ENCODE data around the gene MVB12A. TPM values are rescaled to one million over a fixed set of nuclear protein-coding genes. Genes with fewer than 3 reads are reported as not detected.

MVB12A gene
- total and polyA plus RNA-seq, 2 of the 8 experiments (the other 6 are each of a cell fraction or from before 2014, with no cell fraction given) = 37.9 to 76.6 TPM

GRCh38 chr19:17419621-17420474 is at the start of gene MVB12A (continued):
- TF ChIP-seq, protein P1, sequence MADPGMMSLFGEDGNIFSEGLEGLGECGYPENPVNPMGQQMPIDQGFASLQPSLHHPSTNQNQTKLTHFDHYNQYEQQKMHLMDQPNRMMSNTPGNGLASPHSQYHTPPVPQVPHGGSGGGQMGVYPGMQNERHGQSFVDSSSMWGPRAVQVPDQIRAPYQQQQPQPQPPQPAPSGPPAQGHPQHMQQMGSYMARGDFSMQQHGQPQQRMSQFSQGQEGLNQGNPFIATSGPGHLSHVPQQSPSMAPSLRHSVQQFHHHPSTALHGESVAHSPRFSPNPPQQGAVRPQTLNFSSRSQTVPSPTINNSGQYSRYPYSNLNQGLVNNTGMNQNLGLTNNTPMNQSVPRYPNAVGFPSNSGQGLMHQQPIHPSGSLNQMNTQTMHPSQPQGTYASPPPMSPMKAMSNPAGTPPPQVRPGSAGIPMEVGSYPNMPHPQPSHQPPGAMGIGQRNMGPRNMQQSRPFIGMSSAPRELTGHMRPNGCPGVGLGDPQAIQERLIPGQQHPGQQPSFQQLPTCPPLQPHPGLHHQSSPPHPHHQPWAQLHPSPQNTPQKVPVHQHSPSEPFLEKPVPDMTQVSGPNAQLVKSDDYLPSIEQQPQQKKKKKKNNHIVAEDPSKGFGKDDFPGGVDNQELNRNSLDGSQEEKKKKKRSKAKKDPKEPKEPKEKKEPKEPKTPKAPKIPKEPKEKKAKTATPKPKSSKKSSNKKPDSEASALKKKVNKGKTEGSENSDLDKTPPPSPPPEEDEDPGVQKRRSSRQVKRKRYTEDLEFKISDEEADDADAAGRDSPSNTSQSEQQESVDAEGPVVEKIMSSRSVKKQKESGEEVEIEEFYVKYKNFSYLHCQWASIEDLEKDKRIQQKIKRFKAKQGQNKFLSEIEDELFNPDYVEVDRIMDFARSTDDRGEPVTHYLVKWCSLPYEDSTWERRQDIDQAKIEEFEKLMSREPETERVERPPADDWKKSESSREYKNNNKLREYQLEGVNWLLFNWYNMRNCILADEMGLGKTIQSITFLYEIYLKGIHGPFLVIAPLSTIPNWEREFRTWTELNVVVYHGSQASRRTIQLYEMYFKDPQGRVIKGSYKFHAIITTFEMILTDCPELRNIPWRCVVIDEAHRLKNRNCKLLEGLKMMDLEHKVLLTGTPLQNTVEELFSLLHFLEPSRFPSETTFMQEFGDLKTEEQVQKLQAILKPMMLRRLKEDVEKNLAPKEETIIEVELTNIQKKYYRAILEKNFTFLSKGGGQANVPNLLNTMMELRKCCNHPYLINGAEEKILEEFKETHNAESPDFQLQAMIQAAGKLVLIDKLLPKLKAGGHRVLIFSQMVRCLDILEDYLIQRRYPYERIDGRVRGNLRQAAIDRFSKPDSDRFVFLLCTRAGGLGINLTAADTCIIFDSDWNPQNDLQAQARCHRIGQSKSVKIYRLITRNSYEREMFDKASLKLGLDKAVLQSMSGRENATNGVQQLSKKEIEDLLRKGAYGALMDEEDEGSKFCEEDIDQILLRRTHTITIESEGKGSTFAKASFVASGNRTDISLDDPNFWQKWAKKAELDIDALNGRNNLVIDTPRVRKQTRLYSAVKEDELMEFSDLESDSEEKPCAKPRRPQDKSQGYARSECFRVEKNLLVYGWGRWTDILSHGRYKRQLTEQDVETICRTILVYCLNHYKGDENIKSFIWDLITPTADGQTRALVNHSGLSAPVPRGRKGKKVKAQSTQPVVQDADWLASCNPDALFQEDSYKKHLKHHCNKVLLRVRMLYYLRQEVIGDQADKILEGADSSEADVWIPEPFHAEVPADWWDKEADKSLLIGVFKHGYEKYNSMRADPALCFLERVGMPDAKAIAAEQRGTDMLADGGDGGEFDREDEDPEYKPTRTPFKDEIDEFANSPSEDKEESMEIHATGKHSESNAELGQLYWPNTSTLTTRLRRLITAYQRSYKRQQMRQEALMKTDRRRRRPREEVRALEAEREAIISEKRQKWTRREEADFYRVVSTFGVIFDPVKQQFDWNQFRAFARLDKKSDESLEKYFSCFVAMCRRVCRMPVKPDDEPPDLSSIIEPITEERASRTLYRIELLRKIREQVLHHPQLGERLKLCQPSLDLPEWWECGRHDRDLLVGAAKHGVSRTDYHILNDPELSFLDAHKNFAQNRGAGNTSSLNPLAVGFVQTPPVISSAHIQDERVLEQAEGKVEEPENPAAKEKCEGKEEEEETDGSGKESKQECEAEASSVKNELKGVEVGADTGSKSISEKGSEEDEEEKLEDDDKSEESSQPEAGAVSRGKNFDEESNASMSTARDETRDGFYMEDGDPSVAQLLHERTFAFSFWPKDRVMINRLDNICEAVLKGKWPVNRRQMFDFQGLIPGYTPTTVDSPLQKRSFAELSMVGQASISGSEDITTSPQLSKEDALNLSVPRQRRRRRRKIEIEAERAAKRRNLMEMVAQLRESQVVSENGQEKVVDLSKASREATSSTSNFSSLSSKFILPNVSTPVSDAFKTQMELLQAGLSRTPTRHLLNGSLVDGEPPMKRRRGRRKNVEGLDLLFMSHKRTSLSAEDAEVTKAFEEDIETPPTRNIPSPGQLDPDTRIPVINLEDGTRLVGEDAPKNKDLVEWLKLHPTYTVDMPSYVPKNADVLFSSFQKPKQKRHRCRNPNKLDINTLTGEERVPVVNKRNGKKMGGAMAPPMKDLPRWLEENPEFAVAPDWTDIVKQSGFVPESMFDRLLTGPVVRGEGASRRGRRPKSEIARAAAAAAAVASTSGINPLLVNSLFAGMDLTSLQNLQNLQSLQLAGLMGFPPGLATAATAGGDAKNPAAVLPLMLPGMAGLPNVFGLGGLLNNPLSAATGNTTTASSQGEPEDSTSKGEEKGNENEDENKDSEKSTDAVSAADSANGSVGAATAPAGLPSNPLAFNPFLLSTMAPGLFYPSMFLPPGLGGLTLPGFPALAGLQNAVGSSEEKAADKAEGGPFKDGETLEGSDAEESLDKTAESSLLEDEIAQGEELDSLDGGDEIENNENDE (IDR thresholded peaks at IDR 0.05; ENCODE audit: insufficient replicate concordance, low read length) = no peak
- TF ChIP-seq, protein P2, sequence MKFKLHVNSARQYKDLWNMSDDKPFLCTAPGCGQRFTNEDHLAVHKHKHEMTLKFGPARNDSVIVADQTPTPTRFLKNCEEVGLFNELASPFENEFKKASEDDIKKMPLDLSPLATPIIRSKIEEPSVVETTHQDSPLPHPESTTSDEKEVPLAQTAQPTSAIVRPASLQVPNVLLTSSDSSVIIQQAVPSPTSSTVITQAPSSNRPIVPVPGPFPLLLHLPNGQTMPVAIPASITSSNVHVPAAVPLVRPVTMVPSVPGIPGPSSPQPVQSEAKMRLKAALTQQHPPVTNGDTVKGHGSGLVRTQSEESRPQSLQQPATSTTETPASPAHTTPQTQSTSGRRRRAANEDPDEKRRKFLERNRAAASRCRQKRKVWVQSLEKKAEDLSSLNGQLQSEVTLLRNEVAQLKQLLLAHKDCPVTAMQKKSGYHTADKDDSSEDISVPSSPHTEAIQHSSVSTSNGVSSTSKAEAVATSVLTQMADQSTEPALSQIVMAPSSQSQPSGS (IDR thresholded peaks at IDR 0.05; ENCODE audit: low read length) = peak; percentile 60; the same call in 1 of the 2 replicates
- TF ChIP-seq SP1 (IDR thresholded peaks at IDR 0.05; ENCODE audit: low read depth, low read length) = peak; percentile 32; the same call in 1 of the 2 replicates
- TF ChIP-seq TBP (IDR thresholded peaks at IDR 0.05; ENCODE audit: low read depth, low read length) = peak; percentile 75; the same call in 1 of the 2 replicates
- no peak for TF ChIP-seq HDAC6 (IDR thresholded peaks at IDR 0.05; ENCODE audit: low read depth, low read length)
- peak; percentile 56 for TF ChIP-seq SIX5 (IDR thresholded peaks at IDR 0.05; ENCODE audit: low read depth, low read length)
- TF ChIP-seq RBBP5 (IDR thresholded peaks at IDR 0.05; ENCODE audit: borderline replicate concordance, low read depth, low read length) = 0 out of 2 replicates have a peak, but pooled peaks have one; percentile 3
